ENCODE measurements around the gene ZNF438.

ZNF438 gene

GRCh38 chr10:31073211-31073610 lies 41.5 kb upstream of the ZNF438 start:
- TF ChIP-seq POLR2AphosphoS5 (IDR thresholded peaks at IDR 0.05; ENCODE audit: low read depth), result no peak
- TF ChIP-seq SPI1 (IDR thresholded peaks at IDR 0.05; ENCODE audit: borderline replicate concordance, low read depth), result no peak
- TF ChIP-seq GABPA (IDR thresholded peaks at IDR 0.05; ENCODE audit: low read depth), result no peak
- TF ChIP-seq REST (IDR thresholded peaks at IDR 0.05; ENCODE audit: insufficient replicate concordance, low read depth), result no peak
- no peak for TF ChIP-seq CTCF (IDR thresholded peaks at IDR 0.05; ENCODE audit: insufficient read depth, low read length)
- Histone ChIP-seq H3K27me3 (ENCODE audit: insufficient read depth, poor library complexity, severe bottlenecking) (no peaks in the 10 kb centered on the region), H3K27ac (replicated peaks) (no peak overlapping the region), H3K4me3 (replicated peaks; ENCODE audit: insufficient read depth, low read length) (no peak overlapping the region)
- DNase-seq (ENCODE audit: low read depth in 1 of 2, low spot score in 1 of 2), result no peak

- Histone ChIP-seq H3K4me3 (replicated peaks; ENCODE audit: insufficient read depth, low read length) (no peak overlapping the region), H3K27ac (replicated peaks) (no peak overlapping the region), H3K27me3 (ENCODE audit: insufficient read depth, poor library complexity, severe bottlenecking) (no peaks in the 10 kb centered on the region)
- no peak for DNase-seq (ENCODE audit: low read depth in 1 of 2, low spot score in 1 of 2)
- TF ChIP-seq GABPA (IDR thresholded peaks at IDR 0.05; ENCODE audit: low read depth) (no peak), REST (IDR thresholded peaks at IDR 0.05; ENCODE audit: insufficient replicate concordance, low read depth) (no peak)
Measured at GRCh38 chr10:31072451-31072850, 40.8 kb upstream of the ZNF438 start.

- no peak overlapping the region for H3K27ac ChIP-seq (replicated peaks)
Measured at GRCh38 chr10:31071232-31072005, 39.8 kb upstream of the ZNF438 start.

More at GRCh38 chr10:31071232-31072005, 39.8 kb upstream of the ZNF438 start:
- Histone ChIP-seq H3K4me3 (replicated peaks; ENCODE audit: insufficient read depth, low read length) (no peak overlapping the region), H3K27me3 (ENCODE audit: insufficient read depth, poor library complexity, severe bottlenecking) (no peaks in the 10 kb centered on the region)
- TF ChIP-seq CTCF (IDR thresholded peaks at IDR 0.05; ENCODE audit: insufficient read depth, low read length), result no peak
- no peak for TF ChIP-seq SPI1 (IDR thresholded peaks at IDR 0.05; ENCODE audit: borderline replicate concordance, low read depth)
- no peak for TF ChIP-seq POLR2AphosphoS5 (IDR thresholded peaks at IDR 0.05; ENCODE audit: low read depth)
- TF ChIP-seq REST (IDR thresholded peaks at IDR 0.05; ENCODE audit: insufficient replicate concordance, low read depth), result no peak
- TF ChIP-seq GABPA (IDR thresholded peaks at IDR 0.05; ENCODE audit: low read depth), result no peak
- DNase-seq (ENCODE audit: low read depth in 1 of 2, low spot score in 1 of 2), result no peak
